Trophoblast cell (in vitro differentiated cells and primary cell): ENCODE data around the gene NECTIN4.
"Not testable (repeated sequence)": the region's sequence is repeated elsewhere in the genome, so short reads cannot be mapped to it uniquely, and the experiment has no call there.

Source experiments
- DNase-seq, 2 donors: peaks; one replicate each; pipeline ENCODE4 v3.0.0-alpha.2; 2016
- H2AFZ ChIP-seq: 2 replicates; pipeline ENCODE4 v1.6.1; 2013; ENCODE audit warnings: low read length, moderate library complexity, mild to moderate bottlenecking; ENCODE audit not compliant: insufficient read depth, poor library complexity
- H2AK5ac ChIP-seq: 2 replicates; pipeline ENCODE4 v1.6.1; 2013; ENCODE audit warnings: mild to moderate bottlenecking, low read length
- H2BK120ac ChIP-seq: 2 replicates; pipeline ENCODE4 v1.6.1; 2013; ENCODE audit warnings: low read length, mild to moderate bottlenecking, moderate library complexity; ENCODE audit not compliant: insufficient read depth, poor library complexity
- H2BK12ac ChIP-seq: 2 replicates; pipeline ENCODE4 v1.6.1; 2013; ENCODE audit warnings: mild to moderate bottlenecking, low read length, moderate library complexity
- H2BK5ac ChIP-seq: 2 replicates; pipeline ENCODE4 v1.6.1; 2013; ENCODE audit warnings: low read length, low read depth, moderate library complexity, mild to moderate bottlenecking; ENCODE audit not compliant: poor library complexity
- H3K14ac ChIP-seq: 2 replicates; pipeline ENCODE4 v1.6.1; 2013; ENCODE audit warnings: mild to moderate bottlenecking, low read length
- H3K18ac ChIP-seq: 2 replicates; pipeline ENCODE4 v1.6.1; 2013; ENCODE audit warnings: mild to moderate bottlenecking, low read length
- H3K23ac ChIP-seq: 2 replicates; pipeline ENCODE4 v1.6.1; 2013; ENCODE audit warnings: low read length
- H3K27ac ChIP-seq: 2 replicates; pipeline ENCODE4 v1.5.1; 2013; ENCODE audit warnings: low read depth, mild to moderate bottlenecking, inconsistent platforms, low read length, moderate library complexity
- H3K27me3 ChIP-seq: 2 replicates; pipeline ENCODE4 v1.6.1; 2013; ENCODE audit warnings: inconsistent platforms, mild to moderate bottlenecking, low read length, moderate library complexity; ENCODE audit not compliant: insufficient read depth
- H3K36me3 ChIP-seq, 2 experiments: 1 replicate in 1 of 2; 2 replicates in 1 of 2; pipeline ENCODE4 v1.6.1; 2013; ENCODE audit warnings: low read length in 2 of 2, mild to moderate bottlenecking in 2 of 2, moderate library complexity in 1 of 2; ENCODE audit not compliant: insufficient read depth in 2 of 2, control insufficient read depth in 1 of 2
- H3K4ac ChIP-seq: 2 replicates; pipeline ENCODE4 v1.6.1; 2013; ENCODE audit warnings: low read depth, mild to moderate bottlenecking, low read length, moderate library complexity
- H3K4me1 ChIP-seq, 2 experiments: 1 replicate in 1 of 2; 2 replicates in 1 of 2; pipeline ENCODE4 v1.6.1; 2013; ENCODE audit warnings: low read length in 2 of 2, mild to moderate bottlenecking in 2 of 2, moderate library complexity in 1 of 2; ENCODE audit not compliant: insufficient read depth in 2 of 2, control insufficient read depth in 1 of 2
- H3K4me2 ChIP-seq: 2 replicates; pipeline ENCODE4 v1.6.1; 2013; ENCODE audit warnings: inconsistent platforms, mild to moderate bottlenecking, low read length, moderate library complexity
- H3K4me3 ChIP-seq: 2 replicates; pipeline ENCODE4 v1.5.1; 2013; ENCODE audit warnings: mild to moderate bottlenecking, low read depth, low read length, inconsistent platforms
- H3K79me1 ChIP-seq: one replicate; pipeline ENCODE4 v1.6.1; 2013; ENCODE audit warnings: low read length
- H3K79me2 ChIP-seq: 2 replicates; pipeline ENCODE4 v1.6.1; 2013; ENCODE audit warnings: low read length, mild to moderate bottlenecking; ENCODE audit not compliant: control insufficient read depth, insufficient read depth, poor library complexity
- H3K9ac ChIP-seq: 2 replicates; pipeline ENCODE4 v1.6.1; 2013; ENCODE audit warnings: mild to moderate bottlenecking, low read length
- H3K9me3 ChIP-seq: 2 replicates; pipeline ENCODE4 v1.6.1; 2013; ENCODE audit warnings: low read depth, mild to moderate bottlenecking, control low read depth, inconsistent platforms, low read length; ENCODE audit not compliant: insufficient read depth
- H4K12ac ChIP-seq: 2 replicates; pipeline ENCODE4 v1.6.1; 2013; ENCODE audit warnings: low read depth, mild to moderate bottlenecking, low read length, moderate library complexity
- H4K8ac ChIP-seq: 2 replicates; pipeline ENCODE4 v1.6.1; 2013; ENCODE audit warnings: low read depth, mild to moderate bottlenecking, low read length, moderate library complexity
- H4K91ac ChIP-seq: one replicate; pipeline ENCODE4 v1.6.1; 2013; ENCODE audit warnings: low read depth, mild to moderate bottlenecking, low read length, moderate library complexity
- WGBS: extraction: QIAGEN DNeasy Blood & Tissue Kit; methylation state at CpG from one replicate; pipeline ENCODE4 v1.1.7; 2013; ENCODE audit warnings: missing lambda C conversion rate; ENCODE audit not compliant: insufficient read length, insufficient coverage; ENCODE audit errors: extremely low coverage; 5-methylcytosine and 5-hydroxymethylcytosine counted together

The NECTIN4 gene

GRCh38 chr1:161069241-161069640 is 20.1 kb downstream of the NECTIN4 start:
- H4K12ac ChIP-seq, result no peak overlapping the region
- H3K14ac ChIP-seq, result no peak overlapping the region
- peaks cover 11 to 15% of the 10 kb centered on the region in 2 experiments for H3K36me3 ChIP-seq
- H3K4me2 ChIP-seq, result no peak overlapping the region
- H4K8ac ChIP-seq, result no peak overlapping the region
- H3K9me3 ChIP-seq, result no peaks in the 10 kb centered on the region
- H3K27me3 ChIP-seq, result no peaks in the 10 kb centered on the region
- no peak overlapping the region for H3K27ac ChIP-seq
- no peak overlapping the region for H3K4ac ChIP-seq
- no peak overlapping the region for H2AK5ac ChIP-seq
- H4K91ac ChIP-seq, result no peak overlapping the region
- H3K4me3 ChIP-seq, result no peak overlapping the region
- H3K23ac ChIP-seq, result no peak overlapping the region
- H2AFZ ChIP-seq, result no peak overlapping the region
- no peak overlapping the region for H2BK12ac ChIP-seq
- no peak overlapping the region for H3K18ac ChIP-seq
- DNase-seq, result no peak
- no CpG with 5 or more reads among the region's 9 CpGs for WGBS
- no peaks in the 10 kb centered on the region for H3K79me2 ChIP-seq
- no peak overlapping the region for H2BK5ac ChIP-seq
- peaks cover 6 to 17% of the 10 kb centered on the region in 2 experiments for H3K4me1 ChIP-seq
- H2BK120ac ChIP-seq, result no peak overlapping the region
- peaks cover 6% of the 10 kb centered on the region for H3K79me1 ChIP-seq
- H3K9ac ChIP-seq, result no peak overlapping the region

GRCh38 chr1:161068306-161069234 is 20.8 kb downstream of the NECTIN4 start:
- no peak overlapping the region for H4K91ac ChIP-seq
- H3K4ac ChIP-seq, result no peak overlapping the region
- no peak overlapping the region for H3K9ac ChIP-seq
- no peak overlapping the region for H3K27ac ChIP-seq
- H3K14ac ChIP-seq, result no peak overlapping the region
- H4K8ac ChIP-seq, result no peak overlapping the region
- WGBS, result no CpG with 5 or more reads among the region's 10 CpGs
- no peak overlapping the region for H2AFZ ChIP-seq
- no peak overlapping the region for H2BK5ac ChIP-seq
- no peak overlapping the region for H3K23ac ChIP-seq
- no peak overlapping the region for H3K18ac ChIP-seq
- no peak overlapping the region for H3K4me2 ChIP-seq
- H3K4me3 ChIP-seq, result no peak overlapping the region
- H3K79me2 ChIP-seq, result no peaks in the 10 kb centered on the region
- H2AK5ac ChIP-seq, result peak overlapping the region; percentile 28
- H3K27me3 ChIP-seq, result no peaks in the 10 kb centered on the region
- H3K9me3 ChIP-seq, result no peaks in the 10 kb centered on the region
- peaks cover 11 to 14% of the 10 kb centered on the region in 2 experiments for H3K36me3 ChIP-seq
- H3K79me1 ChIP-seq, result peaks cover 6% of the 10 kb centered on the region
- H2BK120ac ChIP-seq, result no peak overlapping the region
- H3K4me1 ChIP-seq, result peaks cover 6 to 15% of the 10 kb centered on the region in 2 experiments
- H4K12ac ChIP-seq, result no peak overlapping the region
- no peak overlapping the region for H2BK12ac ChIP-seq
- DNase-seq, result peak in 1 of 2 donors; percentile 22

- WGBS, result no CpG with 5 or more reads among the region's 3 CpGs
- H4K12ac ChIP-seq, result no peak overlapping the region
These were observed 22.7 kb downstream of the NECTIN4 start for GRCh38 chr1:161066694-161067093.

GRCh38 chr1:161065681-161066080 is 23.7 kb downstream of the NECTIN4 start:
- not testable (repeated sequence) for H3K14ac ChIP-seq, H2BK12ac ChIP-seq, H4K12ac ChIP-seq, H3K36me3 ChIP-seq, H2AK5ac ChIP-seq, H2BK5ac ChIP-seq, H3K9ac ChIP-seq, H4K8ac ChIP-seq, H3K9me3 ChIP-seq, H3K79me1 ChIP-seq, H4K91ac ChIP-seq, H2AFZ ChIP-seq, H3K23ac ChIP-seq, DNase-seq, H3K79me2 ChIP-seq, H3K4me1 ChIP-seq, H3K27me3 ChIP-seq, H2BK120ac ChIP-seq, H3K27ac ChIP-seq, H3K4me2 ChIP-seq, H3K18ac ChIP-seq, H3K4ac ChIP-seq, H3K4me3 ChIP-seq
- no CpG with 5 or more reads among the region's 7 CpGs for WGBS

More at GRCh38 chr1:161066694-161067093, 22.7 kb downstream of the NECTIN4 start:
- Histone ChIP-seq H2AK5ac (no peak overlapping the region), H3K4ac (no peak overlapping the region), H2AFZ (no peak overlapping the region), H3K23ac (no peak overlapping the region), H3K79me2 (no peaks in the 10 kb centered on the region), H3K9ac (no peak overlapping the region), H2BK5ac (no peak overlapping the region), H3K18ac (no peak overlapping the region), H3K27ac (no peak overlapping the region), H3K4me3 (no peak overlapping the region), H4K8ac (no peak overlapping the region), H3K27me3 (no peaks in the 10 kb centered on the region), H3K9me3 (no peaks in the 10 kb centered on the region), H2BK12ac (no peak overlapping the region), H3K14ac (no peak overlapping the region), H3K4me1 (no peaks in the 10 kb centered on the region), H3K79me1 (no peaks in the 10 kb centered on the region), H3K36me3 (peaks cover 2 to 4% of the 10 kb centered on the region in 2 experiments), H3K4me2 (no peak overlapping the region), H2BK120ac (no peak overlapping the region), H4K91ac (no peak overlapping the region)
- DNase-seq, result no peak
